Lung (tissue), 16 donors: Measurements from ENCODE around the gene MEPCE. TPM values are rescaled to one million over a fixed set of nuclear protein-coding genes. Genes with fewer than 3 reads are reported as not detected.
"Not testable (repeated sequence)": the region's sequence is repeated elsewhere in the genome, so short reads cannot be mapped to it uniquely, and the experiment has no call there.

Source experiments
- ATAC-seq: fragments of 200-7000 bp; cut with Tn5 transposase; one replicate; pipeline ENCODE4 v1.9.1; 2020; ENCODE audit warnings: moderate number of reproducible peaks; ENCODE audit not compliant: insufficient read depth, low FRiP score
- DNase-seq, 3 donors: peaks; one replicate each; pipeline ENCODE4 v3.0.0-alpha.2; 2013 to 2017
- H3K27ac ChIP-seq, 2 donors: one replicate each; pipeline ENCODE4 v1.5.1; 2013; ENCODE audit warnings: mild to moderate bottlenecking in 2 of 2, moderate library complexity in 2 of 2, control low read depth in 1 of 2, inconsistent platforms in 1 of 2, low read depth in 1 of 2, low read length in 1 of 2
- H3K27me3 ChIP-seq, 3 donors: one replicate each; pipeline ENCODE4 v1.5.1; 2013; ENCODE audit warnings: low read length in 2 of 3; ENCODE audit not compliant: control insufficient read depth in 3 of 3, insufficient read depth in 3 of 3
- H3K36me3 ChIP-seq, 4 donors: one replicate each; pipeline ENCODE4 v1.5.1; 2013; ENCODE audit warnings: low read length in 4 of 4, mild to moderate bottlenecking in 1 of 4, moderate library complexity in 1 of 4; ENCODE audit not compliant: control insufficient read depth in 4 of 4, insufficient read depth in 4 of 4
- H3K4me1 ChIP-seq, 5 donors: one replicate each; pipeline ENCODE4 v1.5.1; 2013; ENCODE audit warnings: low read length in 5 of 5, mild to moderate bottlenecking in 2 of 5, moderate library complexity in 1 of 5; ENCODE audit not compliant: control insufficient read depth in 5 of 5, insufficient read depth in 5 of 5
- H3K4me3 ChIP-seq: one replicate; pipeline ENCODE4 v1.5.1; 2013; ENCODE audit warnings: mild to moderate bottlenecking, control low read depth, moderate library complexity
- H3K9ac ChIP-seq, 2 donors: one replicate each; pipeline ENCODE4 v1.5.1; 2013; ENCODE audit warnings: low read length in 2 of 2, control low read depth in 1 of 2; ENCODE audit not compliant: insufficient read depth in 1 of 2
- H3K9me3 ChIP-seq, 4 donors: one replicate each; pipeline ENCODE4 v1.5.1; 2013; ENCODE audit warnings: low read length in 3 of 4, mild to moderate bottlenecking in 1 of 4, moderate library complexity in 1 of 4; ENCODE audit not compliant: control insufficient read depth in 4 of 4, insufficient read depth in 3 of 4
- CTCF ChIP-seq: IDR thresholded peaks from 2 replicates; pipeline ENCODE4 v1.5.1; 2012; ENCODE audit warnings: mild to moderate bottlenecking; ENCODE audit errors: control extremely low read depth, extremely low read depth
- WGBS, 2 donors: extraction: QIAGEN DNeasy Blood & Tissue Kit; methylation state at CpG; one replicate each; pipeline ENCODE4 v1.1.7; 2013; 5-methylcytosine and 5-hydroxymethylcytosine counted together
- long read RNA-seq, 5 donors: transcript quantifications; one replicate each; lab custom pipeline, GENCODE V29; 2026
- polyA plus RNA-seq, 2 donors: library from polyadenylated mRNA; stranded (reverse); fragments of 200-250 nt; gene quantifications; one replicate each; pipeline ENCODE4 v1.2.1, GENCODE V29; 2013
- total RNA-seq, 2 donors: library from RNA; depleted of rRNA in 1 of 2; stranded (reverse); fragments of >200 nt in 1 of 2; gene quantifications; one replicate each; pipeline ENCODE4 v1.2.1, GENCODE V29; 2014 to 2021
- donor health status: control.
- donor health status: control.
- donor health status: Bipolar disorder and iron deficiency.
- donor health status: healthy.
- donor health status: DM: yes; HTN: yes; CAD: no.

Gene MEPCE
- total RNA-seq (10 to 100 TPM; 25.6 to 38.7 TPM), polyA plus RNA-seq (10 to 100 TPM; 27.9 to 30.4 TPM)
- long read RNA-seq, donor 1, transcript MEPCE-201 (4 exons, 3,030 nt) = major isoform, 12 of 12 reads
- long read RNA-seq, donor 1, partial matches to known transcripts = 0 of 12 reads
- long read RNA-seq, donor 1, other reads (novel, unspliced or antisense) = 0 of 12 reads
- long read RNA-seq, donor 2, partial matches to known transcripts = 0 of 3 reads
- long read RNA-seq, donor 2, other reads (novel, unspliced or antisense) = 0 of 3 reads
- long read RNA-seq, donor 3, transcript MEPCE-201 (4 exons, 3,030 nt) = major isoform, 6 of 6 reads
- long read RNA-seq, donor 3, partial matches to known transcripts = 0 of 6 reads
- long read RNA-seq, donor 3, other reads (novel, unspliced or antisense) = 0 of 6 reads
- long read RNA-seq, donor 4, partial matches to known transcripts = 0 of 4 reads
- long read RNA-seq, donor 4, other reads (novel, unspliced or antisense) = 0 of 4 reads
- long read RNA-seq, donor 5, transcript MEPCE-201 (4 exons, 3,030 nt) = major isoform, 9 of 9 reads
- long read RNA-seq, donor 5, partial matches to known transcripts = 0 of 9 reads
- long read RNA-seq, donor 5, other reads (novel, unspliced or antisense) = 0 of 9 reads

GRCh38 chr7:100429637-100430492 is at the start of gene MEPCE:
Gene MEPCE, plus strand, starts transcription at chr7:100429831. Its CDS starts 188 bp downstream, at chr7:100430019.
- DNase-seq (peak; percentile 99), ATAC-seq (peak; percentile 43)
- Histone ChIP-seq H3K9ac (peak within 1 kb of the TSS; percentile 100), H3K27ac (peak within 1 kb of the TSS; percentile 98), H3K36me3 (peaks cover 4 to 28% (median 18%) of the 10 kb centered on the region in 4 donors), H3K27me3 (no peaks in the 10 kb centered on the region), H3K4me1 (peaks cover 4 to 23% (median 13%) of the 10 kb centered on the region in 5 donors), H3K9me3 (no peaks in the 10 kb centered on the region), H3K4me3 (peak within 1 kb of the TSS; percentile 73)
- 0% methylated on average over 64 to 95 of the region's 95 CpGs for WGBS, 2 donors
- TF ChIP-seq CTCF = no peak

GRCh38 chr7:100380196-100380595 is 49.4 kb upstream of the MEPCE start:
- no peak for TF ChIP-seq CTCF
- Histone ChIP-seq H3K4me3 (no peak overlapping the region), H3K27ac (peak overlapping the region in 1 of 2 donors; percentile 71), H3K9ac (no peak overlapping the region), H3K36me3 (peaks cover 0 to 1% (median 0%) of the 10 kb centered on the region in 4 donors), H3K4me1 (peaks cover 0 to 1% (median 0%) of the 10 kb centered on the region in 5 donors), H3K27me3 (no peaks in the 10 kb centered on the region), H3K9me3 (no peaks in the 10 kb centered on the region)
- 40 to 65% methylated on average over 4 of the region's 4 CpGs for WGBS, 2 donors
- ATAC-seq = no peak
- DNase-seq = no peak

- H3K9me3 ChIP-seq, H3K4me3 ChIP-seq, DNase-seq, ATAC-seq, H3K27me3 ChIP-seq, H3K36me3 ChIP-seq, H3K9ac ChIP-seq, H3K27ac ChIP-seq, H3K4me1 ChIP-seq: not testable (repeated sequence)
- 78 to 92% methylated on average over 35 to 49 of the region's 49 CpGs for WGBS, 2 donors
Measured at GRCh38 chr7:100381531-100382233, 47.9 kb upstream of the MEPCE start.

GRCh38 chr7:100382234-100382853 is 47.3 kb upstream of the MEPCE start:
- DNase-seq, H3K9me3 ChIP-seq, H3K4me3 ChIP-seq, H3K27ac ChIP-seq, H3K27me3 ChIP-seq, H3K9ac ChIP-seq, ATAC-seq, H3K36me3 ChIP-seq, H3K4me1 ChIP-seq: not testable (repeated sequence)
- 69 to 80% methylated on average over 8 of the region's 8 CpGs for WGBS, 2 donors
